Measurements from ENCODE around the gene MCU.

The MCU gene

GRCh38 chr10:72846238-72846637 lies 154.3 kb downstream of the MCU start:
- DNase-seq (ENCODE audit: low read depth) = no peak

- DNase-seq (ENCODE audit: low read depth) = no peak
Observed at GRCh38 chr10:72847681-72848080, 155.7 kb downstream of the MCU start.

GRCh38 chr10:72850861-72851260 lies 158.9 kb downstream of the MCU start:
- no peak for DNase-seq (ENCODE audit: low read depth)

DNA sequence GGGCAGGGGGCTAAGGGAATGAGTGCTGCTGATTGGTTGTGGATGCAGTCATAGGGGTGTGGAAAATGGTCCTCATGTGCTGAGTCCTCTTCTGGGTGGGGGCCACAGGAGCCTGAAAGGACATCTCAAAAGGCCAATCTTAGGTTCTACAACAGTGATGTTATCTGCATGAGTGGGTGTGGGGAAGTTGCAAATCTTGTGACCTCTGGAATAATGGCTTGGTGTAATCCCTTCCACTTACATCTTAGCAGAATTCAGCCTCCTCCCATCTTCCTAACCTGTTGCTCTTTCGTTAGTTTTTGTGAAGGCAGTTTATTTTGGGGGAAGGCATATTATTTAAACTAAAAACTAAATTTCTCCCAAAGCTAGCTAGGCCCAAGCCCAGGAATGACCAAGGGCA lies 159.6 kb downstream of the MCU start:
- no peak for DNase-seq (ENCODE audit: low read depth)

- DNase-seq (ENCODE audit: low read depth) = no peak
Observed at GRCh38 chr10:72852508-72852907, 160.6 kb downstream of the MCU start.

DNA sequence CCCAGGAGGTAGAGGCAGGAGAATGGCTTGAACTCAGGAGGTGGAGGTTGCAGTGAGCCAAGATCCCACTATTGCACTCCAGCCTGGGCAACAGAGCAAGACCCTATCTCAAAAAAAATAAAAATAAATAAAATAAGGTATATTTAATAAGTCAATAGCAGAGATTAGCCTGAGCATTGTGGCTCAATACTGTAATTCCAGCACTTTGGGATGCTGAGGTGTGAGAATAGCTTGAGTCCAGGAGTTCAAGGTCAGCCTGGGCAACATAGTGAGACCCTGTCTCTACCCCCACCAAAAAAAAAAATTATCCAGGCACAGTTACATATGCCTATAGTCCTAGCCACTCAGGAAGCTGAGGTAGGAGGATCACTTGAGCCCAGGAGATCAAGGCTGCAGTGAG lies 163.2 kb downstream of the MCU start:
- no peak for DNase-seq (ENCODE audit: low read depth)

DNA sequence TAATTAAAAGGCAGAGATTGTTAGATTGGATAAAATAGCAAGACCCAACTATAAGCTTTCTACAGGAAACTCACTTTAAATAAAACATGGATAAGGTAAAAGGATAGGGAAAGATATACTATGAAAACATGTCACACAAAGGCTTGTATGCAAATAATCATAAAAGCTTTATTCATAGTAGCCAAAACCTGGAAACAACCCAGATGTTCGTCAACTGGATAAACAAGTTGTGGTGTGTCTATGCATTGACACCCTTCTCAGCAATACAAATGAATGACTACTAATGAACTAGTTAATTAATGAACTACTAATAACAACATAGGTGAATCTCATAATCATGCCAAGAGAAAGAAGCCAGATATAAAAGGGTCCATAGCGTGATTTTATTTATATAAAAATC lies 163.8 kb downstream of the MCU start:
- no peak for DNase-seq (ENCODE audit: low read depth)

GRCh38 chr10:72858067-72858466 lies 166.1 kb downstream of the MCU start:
- DNase-seq (ENCODE audit: low read depth) = no peak

DNA sequence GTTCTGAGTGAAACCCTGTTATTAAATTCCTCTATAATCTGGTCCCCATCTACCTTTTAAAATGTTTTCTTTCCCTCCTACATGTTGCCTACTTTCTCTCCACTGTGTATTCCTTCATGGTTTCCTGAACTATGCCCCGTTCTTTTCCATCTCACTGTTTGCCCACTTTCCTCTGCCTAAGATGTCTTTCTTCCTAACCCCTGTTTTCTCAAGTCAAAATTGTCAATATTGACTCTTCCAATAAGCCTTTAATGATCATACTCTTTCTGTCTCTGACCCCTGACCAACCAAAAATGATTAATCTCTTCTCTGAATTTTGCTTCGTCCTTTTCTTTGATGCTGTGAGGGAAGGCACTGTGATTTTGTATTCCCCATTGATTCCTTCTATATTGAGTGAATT lies 171.0 kb downstream of the MCU start:
- no peak for DNase-seq (ENCODE audit: low read depth)

GRCh38 chr10:72875250-72876055 lies 183.5 kb downstream of the MCU start:
- no peak for DNase-seq (ENCODE audit: low read depth)

- DNase-seq (ENCODE audit: low read depth) = no peak
Observed at GRCh38 chr10:72879245-72879644, 187.3 kb downstream of the MCU start.

- no peak for DNase-seq (ENCODE audit: low read depth)
Observed at GRCh38 chr10:72881291-72881690, 189.3 kb downstream of the MCU start.

DNA sequence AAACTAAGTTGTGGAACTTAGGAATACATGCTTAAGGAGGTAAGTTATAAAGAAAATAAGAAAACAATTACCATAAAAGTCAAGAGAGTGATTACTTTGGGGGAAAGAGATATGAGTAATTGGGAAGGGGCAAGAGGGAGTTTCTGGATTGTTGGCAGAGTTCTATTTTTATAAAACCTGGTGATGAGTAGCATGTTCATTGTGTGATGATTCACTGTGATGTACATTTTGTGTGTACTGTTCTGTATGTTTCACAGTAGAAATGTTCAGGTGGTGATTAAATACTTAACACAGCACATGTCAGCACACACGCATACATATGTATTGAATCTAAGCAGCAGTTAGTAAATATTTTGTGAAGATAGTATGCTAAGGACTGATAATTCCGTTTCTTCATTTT lies 191.9 kb downstream of the MCU start:
- no peak for DNase-seq (ENCODE audit: low read depth)

GRCh38 chr10:72885953-72886352 lies 194.0 kb downstream of the MCU start:
- DNase-seq (ENCODE audit: low read depth) = no peak

GRCh38 chr10:72886621-72887020 lies 194.7 kb downstream of the MCU start:
- DNase-seq (ENCODE audit: low read depth) = no peak

DNA sequence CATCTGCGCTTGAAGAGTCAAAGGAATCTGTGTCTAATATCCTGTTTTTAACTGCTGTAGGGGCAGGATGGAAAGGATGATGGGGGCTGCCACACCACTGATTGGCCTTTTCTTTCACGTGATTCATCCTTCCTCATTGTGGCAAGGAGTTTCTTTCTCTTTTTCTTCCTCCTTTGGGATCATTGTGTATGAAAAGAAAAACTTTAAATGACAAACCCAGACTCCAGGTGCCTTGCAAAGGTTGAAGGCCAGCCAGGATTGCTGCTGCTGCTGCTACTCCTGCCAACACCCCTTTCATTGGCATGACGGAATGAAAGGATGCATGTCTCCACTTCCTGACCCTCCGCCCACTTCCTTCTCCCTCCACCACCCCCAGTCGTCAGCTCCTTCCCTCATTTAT lies 195.1 kb downstream of the MCU start:
- DNase-seq (ENCODE audit: low read depth) = no peak

GRCh38 chr10:72888151-72888638 lies 196.3 kb downstream of the MCU start:
- no peak for DNase-seq (ENCODE audit: low read depth)

GRCh38 chr10:72889391-72889831 lies 197.5 kb downstream of the MCU start:
- DNase-seq (ENCODE audit: low read depth) = no peak

GRCh38 chr10:72890086-72890485 lies 198.1 kb downstream of the MCU start:
- no peak for DNase-seq (ENCODE audit: low read depth)

- DNase-seq (ENCODE audit: low read depth) = no peak
Observed at GRCh38 chr10:72893136-72893798, 201.3 kb downstream of the MCU start, which contains the start of gene OIT3. OIT3 (plus strand) TSS chr10:72893739; CDS start chr10:72893799, 60 bp downstream.

DNA sequence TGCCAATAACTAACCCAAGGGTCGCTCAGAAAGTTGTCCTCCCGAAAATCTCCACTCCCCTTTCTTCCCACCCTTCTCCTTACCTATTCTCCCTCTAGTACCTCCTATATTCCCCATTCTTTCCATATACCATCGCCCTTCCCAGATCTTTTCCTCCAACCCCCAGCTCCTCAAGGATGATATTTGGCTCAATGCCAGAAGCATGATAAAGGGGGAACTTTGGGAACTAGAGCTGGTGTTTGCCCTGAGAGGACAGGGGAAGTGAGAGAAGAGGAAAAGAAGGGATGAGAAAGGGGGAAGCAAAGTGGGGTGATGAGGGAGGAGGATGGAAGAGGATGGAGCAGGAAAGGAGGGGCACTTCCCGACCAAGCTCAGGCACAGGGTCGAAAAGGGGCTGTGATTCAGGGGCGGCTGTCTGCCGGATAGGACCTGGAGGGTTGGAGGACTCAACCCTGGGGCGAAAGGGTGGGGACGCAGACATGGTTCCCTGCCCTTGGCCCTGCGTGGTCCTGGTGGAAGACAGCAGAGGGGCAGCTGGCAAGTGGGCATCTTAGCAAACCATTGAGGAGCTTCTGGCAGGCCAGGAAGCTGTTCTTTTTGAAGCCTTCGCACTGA lies 203.4 kb downstream of the MCU start:
- no peak for DNase-seq (ENCODE audit: low read depth)

DNA sequence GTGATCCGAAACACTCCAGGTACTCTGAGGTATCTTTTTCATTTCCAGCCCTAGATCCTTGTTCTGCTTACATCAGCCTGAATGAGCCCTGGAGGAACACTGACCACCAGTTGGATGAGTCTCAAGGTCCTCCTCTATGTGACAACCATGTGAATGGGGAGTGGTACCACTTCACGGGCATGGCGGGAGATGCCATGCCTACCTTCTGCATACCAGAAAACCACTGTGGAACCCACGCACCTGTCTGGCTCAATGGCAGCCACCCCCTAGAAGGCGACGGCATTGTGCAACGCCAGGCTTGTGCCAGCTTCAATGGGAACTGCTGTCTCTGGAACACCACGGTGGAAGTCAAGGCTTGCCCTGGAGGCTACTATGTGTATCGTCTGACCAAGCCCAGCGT lies 206.7 kb downstream of the MCU start:
- DNase-seq (ENCODE audit: low read depth) = no peak

GRCh38 chr10:72899545-72899944 lies 207.6 kb downstream of the MCU start:
- no peak for DNase-seq (ENCODE audit: low read depth)
